D341Med (cell line): ENCODE results near the gene PTPRK.

Experiments
- DNase-seq: peaks from one replicate; pipeline ENCODE4 v3.0.0; 2012; ENCODE audit warnings: low spot score

Gene PTPRK

DNA sequence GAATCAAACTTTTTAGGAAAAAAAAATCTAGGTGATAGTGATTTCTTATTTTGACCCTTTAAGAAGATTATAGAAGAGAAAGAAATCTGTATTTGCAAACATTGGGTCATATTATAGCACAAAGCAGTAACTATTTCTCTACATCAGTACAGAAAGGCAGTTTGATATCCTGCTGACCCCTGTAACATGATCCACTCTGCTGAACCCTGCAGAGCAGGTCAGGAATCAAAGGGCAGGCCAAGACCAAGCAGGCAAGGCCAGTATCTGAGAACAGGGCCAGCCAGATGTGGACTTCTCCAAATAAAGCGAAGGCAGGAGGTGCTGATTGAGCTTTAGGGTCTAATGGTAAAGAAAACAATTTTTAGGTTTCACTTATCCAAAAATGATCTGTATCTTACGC lies 239.4 kb downstream of the PTPRK start:
- no peak for DNase-seq

DNA sequence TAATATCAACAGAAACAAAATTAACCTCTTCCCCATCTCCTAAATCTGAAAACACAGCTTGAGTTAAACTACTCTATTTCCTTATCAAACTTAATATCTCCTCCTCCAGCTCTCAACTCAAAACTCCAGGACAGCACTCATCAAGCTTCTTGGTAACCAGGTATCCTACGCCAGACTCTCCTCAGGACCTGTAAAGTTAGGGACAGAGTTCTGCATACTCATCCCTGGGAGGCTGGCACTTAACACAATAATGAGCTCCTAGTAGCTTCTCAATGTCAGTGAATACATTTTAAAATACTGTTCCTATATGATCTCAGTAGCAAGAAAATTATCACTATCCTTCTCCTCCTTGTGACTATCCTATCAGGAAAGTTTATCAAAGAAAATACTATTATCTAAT lies 240.3 kb downstream of the PTPRK start:
- DNase-seq = no peak

DNA sequence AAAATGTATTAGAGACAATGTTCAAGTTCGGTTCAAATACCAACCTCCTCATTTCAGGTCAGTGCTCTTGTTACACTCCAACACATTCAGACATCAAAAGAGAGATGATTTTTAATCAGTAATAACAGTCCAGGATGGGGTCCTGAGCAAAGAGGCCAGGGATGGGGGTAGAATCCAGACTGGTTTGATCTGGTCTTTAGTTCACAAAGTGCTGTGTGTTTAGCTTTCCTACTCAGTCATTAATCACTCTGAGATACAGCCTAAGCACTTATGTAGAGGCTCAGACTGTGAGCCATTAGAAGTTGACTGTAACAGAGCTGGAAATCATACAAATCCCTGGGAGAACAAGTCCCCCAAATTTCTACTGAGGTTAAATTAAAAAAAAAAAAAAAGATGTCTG lies 241.6 kb downstream of the PTPRK start:
- no peak for DNase-seq

DNA sequence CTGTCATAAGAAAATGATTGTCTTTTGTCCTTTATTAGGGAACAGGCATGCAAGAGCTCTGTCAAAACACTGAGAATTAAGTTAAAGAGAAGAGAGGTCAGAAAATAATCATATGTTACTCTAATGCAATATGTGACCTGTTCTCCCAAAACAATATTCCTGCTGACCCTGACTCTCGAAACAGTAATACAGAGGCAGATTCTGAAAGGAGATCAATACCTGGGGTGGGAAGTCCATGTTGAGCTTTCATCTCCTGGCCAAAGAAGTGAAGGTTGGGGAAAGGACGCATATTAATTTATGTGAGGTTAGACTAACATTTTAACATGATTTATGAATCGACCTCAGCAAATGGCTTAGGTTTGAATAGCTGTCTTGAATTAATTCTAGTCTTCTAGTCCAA lies 243.0 kb downstream of the PTPRK start:
- no peak for DNase-seq

DNA sequence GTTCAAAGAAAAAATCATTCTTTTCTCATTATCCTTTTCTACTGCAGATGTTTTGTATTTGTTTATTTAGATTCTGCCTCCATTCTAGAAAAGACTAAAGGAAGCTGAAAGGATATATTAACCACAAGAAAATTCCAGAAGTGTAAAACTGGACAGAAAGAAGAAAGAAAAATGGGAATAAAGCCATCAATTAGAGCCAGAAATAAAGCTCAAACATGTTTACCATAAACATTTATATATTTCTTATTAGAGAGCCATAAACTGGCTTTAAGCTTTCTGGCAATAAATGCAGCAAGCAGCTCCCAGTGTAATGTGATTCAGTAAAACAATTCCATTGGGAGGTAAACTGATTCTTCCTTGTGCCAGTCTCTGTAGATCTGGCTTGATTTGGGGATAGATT lies 244.1 kb downstream of the PTPRK start:
- DNase-seq = no peak

DNA sequence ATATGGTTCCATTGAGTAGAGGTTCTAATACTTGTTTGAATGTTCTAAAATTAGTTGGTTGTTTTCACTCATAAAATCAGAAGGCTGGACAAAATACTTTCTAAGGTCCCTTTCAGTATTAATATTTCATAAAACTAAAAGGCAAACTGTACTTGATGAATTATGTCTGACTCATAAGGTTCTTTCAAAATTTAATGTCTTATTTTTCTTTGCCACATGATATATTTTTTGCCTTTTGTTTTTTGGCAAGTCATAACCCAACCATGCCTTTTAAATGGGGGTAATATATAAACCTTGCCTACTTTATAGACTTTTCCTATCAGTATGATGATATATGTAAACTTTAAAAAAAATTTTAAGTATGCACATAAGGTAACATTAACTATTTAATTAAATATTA lies 244.7 kb downstream of the PTPRK start:
- DNase-seq = no peak

DNA sequence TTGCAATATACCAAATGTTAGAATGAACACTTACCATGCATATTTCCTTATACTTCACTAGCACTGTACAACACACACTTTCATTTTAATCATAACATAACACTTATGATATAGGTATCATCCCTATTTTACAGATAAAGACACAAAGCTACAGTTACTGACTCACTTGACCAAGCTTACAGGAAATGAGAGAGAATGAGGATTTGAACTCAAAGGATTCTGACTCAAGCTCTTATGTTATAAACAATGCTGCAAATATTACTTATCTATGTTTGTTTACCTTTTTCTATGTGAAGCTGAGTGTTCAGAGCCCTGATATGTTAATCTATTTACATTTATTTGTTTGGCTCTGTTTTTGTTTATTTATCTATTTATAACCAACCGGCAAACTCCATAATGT lies 245.4 kb downstream of the PTPRK start:
- no peak for DNase-seq

DNA sequence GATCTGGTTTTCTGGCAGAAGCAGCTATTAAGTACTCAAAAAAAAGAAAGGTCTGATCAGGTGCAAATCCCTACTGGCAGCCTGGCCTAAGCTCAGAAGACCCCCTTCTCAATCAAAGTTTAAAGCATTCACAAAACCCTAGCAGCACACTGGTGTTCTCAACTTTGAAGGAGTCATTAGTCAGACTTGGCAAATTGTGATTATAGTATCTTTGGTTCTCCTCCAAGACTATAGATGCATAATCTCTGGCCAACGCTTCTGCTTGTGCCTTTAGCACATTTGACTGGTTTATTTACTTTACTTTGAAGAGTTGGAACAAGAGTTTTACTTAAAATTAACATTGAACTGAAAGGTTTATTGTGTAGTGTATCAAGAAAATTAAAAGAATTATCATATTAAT lies 248.9 kb downstream of the PTPRK start:
- DNase-seq = peak; percentile 34

DNA sequence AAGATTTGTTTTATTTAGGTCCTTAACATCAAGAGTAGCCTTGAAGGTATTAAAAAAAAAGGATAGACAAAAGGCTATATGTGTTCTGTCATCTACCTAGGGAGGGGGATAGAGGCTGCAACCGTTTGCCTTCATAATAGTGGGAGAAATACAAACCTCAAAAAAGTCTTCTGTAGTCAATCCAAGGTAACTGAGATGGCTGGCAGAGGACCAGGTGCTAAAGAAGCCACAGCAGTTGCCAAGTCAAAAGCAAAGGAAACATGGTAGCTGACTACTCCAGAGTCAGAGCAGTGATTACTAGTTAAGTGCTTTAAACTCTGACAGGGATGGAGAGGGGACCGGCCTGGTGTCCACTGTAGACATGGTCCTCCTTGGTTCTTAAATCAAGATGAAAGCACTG lies 249.4 kb downstream of the PTPRK start:
- no peak for DNase-seq

DNA sequence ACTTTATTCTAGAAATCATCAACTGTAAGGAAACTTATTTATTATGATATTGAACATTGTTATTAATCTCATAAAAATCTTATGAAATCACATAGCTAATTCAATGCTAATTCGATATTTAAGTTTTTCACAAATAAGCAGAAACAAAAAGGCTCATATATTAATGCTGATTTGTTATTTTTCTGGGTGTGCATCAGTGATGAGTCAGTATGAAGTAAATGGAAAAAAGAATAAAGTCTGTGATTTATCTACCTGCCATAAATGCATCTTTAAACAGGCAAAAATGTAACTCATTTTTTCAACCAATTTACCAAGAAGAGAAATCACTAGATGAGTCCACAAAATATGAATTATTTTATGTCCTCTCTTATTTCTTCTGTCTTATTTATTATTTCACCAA lies 253.5 kb downstream of the PTPRK start:
- DNase-seq = no peak

DNA sequence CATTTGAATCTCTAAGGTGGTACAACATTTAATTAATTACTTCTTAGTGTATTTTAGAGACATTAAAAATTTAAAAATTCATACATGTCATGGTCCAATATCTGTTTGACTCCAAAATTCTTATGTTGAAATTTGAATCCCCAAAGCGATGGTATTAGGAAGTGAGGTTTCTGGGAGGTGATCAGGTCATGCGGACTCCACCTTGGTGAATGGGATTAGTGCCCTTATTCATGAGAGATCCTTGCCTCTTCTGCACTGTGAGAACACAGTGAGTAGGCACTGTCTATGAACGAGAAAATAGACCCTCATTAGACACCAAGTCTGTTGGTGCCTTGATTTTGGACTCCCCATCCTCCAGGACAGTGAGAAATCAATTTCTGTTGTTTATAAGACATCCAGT lies 254.7 kb downstream of the PTPRK start:
- DNase-seq = no peak

DNA sequence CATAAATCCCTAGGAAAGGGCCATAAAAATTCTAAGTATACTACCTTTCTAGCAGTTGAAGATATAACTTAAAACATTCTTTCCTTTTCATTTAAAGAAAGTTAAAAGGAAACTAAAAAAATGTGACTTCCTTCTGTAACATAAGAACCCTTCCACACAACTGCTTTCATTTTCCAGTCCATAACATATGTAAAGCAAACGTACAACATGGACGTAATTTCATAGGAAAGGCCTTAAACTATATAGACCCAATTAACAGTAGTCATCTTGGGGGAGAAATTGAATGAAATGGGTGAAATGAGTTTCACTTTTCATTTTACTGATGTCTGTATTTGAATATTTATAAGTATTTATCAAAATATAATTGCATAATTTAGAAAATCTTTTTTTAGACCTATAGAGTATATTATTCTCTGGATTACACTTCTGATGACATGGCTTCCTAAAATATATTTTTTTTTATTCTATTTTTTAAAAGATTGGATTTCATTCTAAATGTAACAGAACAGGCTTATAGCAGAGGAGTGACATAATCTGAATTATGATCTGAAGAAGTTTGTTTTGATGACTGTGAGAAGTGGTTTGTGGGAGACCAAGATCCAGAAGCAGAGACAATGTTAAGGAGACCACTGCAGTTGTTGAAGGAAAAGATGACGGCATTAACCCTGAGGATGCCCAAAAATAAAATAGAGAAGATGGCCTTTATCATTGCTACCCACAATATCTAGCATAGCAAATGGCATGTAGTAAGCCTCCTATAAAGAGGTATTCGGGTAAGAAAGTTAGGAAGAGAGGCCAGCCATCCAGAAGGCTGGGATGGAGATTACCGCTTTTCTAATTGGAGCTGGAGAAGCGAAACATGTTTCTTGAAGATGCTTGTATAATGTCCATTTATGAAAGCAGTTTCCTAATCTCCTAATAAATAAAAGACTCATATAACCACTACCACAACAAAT lies 260.4 kb downstream of the PTPRK start:
- DNase-seq = no peak

DNA sequence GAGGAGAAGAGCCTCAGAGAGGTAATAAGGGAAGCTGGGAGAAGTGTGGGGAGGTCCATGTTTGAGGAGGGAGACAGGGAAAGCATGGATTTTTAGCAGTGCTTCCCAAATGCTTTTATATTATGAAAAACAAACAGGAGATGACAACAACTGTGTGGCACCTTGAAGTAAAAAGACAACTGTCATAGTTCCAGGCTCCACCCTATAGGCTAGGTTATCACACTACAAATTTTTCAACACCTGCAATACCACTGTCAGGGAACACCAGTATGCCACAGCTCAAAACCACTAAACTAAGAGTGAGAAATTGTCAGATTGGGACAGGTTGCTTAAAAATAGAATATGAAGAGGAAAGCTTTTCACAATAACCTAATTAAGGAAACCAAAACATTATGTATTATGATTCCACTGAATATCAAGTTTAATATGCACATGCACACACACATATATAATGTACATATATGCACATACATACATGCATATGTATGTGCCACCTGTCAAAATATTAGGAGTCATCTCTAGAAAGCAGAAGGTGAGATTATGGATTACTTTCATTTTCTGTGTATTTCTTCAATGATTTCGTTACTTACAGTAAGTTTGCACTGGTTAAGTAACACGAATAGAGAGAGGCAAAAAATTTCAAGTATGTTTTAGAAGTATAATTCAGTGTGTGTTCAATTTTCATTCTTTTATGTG lies 261.2 kb downstream of the PTPRK start:
- no peak for DNase-seq

DNA sequence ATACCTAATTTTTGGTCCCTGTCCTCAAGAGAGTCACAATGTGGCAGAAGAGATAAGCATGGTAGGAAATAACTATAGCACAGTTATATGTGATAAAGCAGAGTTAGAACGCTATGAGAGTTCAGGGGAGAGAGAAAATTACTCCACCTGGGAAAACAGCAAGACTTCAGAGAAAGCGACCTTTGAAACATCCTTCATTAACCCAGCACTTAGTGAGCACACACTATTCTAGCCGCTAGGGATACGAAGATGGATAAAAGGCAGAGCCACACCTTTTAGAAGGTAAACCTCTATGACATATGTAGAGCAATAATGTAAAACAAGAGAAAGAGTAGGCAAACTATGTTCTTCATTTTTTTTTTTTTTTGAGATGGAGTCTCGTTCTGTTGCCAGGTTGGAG lies 264.3 kb downstream of the PTPRK start:
- DNase-seq = no peak

DNA sequence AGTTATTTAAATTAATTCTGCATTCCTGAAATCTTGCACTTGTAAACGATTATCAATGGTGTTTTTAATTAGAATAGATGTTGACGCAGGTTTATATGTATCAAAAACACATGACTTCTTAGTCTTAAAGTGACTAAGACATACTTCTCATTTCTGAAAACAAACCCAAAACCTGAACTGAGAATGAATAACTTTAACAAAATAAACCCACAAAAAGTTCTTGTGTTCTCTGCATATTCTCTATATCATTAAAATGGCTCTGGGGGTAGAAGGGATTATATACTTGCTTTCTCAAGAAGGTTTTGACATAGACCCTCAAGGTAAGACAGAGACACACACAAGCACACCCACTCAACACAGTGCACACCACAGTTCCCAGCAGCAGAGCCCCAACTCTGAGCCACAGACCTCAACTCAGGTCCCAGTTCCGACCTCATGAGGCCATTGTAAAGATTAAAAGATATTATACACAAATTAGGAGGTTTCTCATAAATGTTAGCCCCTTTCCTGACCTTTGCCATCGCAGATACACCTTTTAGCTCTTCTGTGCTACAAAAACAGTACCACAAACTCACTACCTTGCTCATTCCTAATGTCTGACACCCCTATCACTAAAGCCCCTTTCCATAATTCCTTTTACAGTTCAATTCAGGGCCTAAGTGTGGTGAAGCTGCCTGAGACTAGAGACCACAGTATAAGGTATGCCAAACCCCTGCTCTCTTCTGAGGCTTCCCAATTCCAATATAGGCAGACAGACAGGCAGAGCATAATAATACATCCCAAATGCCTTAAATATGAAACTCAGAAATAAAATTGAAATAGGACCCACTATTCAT lies 267.8 kb downstream of the PTPRK start:
- no peak for DNase-seq

DNA sequence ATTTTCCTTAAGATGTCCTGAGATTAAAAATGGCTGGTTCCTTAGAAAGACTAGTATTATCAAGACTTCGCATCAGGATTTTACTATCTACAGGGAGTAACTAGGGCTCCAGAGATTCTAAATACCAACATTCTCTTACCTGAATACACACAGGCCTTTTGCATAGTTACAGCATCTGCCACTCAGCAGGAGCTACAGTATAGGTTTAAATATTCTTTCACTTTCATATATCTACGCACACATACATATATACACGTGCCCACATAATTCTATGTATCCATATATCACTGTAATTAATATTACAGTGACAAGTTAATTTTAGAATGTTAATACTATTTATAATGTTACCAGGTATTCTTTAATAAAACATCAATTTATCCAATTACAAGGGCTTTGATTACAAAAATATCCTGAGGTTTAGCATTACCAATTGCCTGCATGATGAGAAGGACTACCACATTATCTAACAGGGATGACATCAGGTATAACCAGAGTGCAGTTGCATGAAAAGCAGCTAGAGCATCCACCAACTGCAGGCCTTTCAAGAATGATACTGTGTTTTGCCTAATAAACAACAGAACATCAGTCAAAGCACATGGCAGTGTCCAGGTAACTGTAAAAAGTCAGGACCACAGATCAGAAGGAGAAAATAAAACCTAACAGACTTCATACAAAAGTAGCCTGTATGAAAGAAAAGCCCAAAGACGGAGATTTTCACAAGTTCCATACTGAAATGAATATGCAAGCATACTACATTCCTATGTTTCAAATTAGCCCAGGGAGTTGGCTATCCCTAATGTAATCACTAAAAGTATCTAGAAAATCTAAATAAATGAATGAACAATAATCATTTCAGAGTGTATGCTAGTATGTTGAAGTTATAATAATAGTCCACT lies 268.7 kb downstream of the PTPRK start:
- no peak for DNase-seq

DNA sequence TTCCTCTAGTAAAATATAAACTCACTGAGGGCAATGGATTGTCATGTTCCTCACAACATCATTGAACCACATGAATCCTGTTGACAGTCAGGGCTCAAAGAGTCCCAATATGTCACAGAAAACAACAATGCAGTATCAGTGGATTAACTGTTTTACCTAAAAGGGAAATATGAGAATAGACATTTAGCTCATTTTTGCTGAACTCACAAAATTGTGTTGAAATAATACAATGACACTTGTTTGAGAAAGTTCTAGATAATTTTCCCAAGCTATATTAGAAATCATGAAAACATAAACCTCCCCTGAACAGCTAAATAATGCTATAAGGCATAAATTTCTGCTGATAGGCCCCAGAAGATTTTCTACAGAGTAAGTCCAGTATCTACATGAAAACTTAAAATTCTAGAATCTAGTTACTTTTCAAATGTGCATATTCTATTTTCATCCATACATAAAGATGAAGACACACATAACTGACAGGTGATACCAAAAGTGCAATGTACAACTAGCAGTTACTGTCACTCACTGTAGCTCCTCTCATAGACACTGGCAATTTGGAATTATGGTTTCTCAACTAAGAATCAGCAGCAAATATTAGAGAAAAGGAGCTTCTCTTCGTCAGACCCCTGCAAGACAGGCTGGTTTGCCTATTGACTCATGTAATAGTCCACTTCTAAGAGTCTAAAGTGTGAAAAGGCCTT lies 269.9 kb downstream of the PTPRK start:
- no peak for DNase-seq

DNA sequence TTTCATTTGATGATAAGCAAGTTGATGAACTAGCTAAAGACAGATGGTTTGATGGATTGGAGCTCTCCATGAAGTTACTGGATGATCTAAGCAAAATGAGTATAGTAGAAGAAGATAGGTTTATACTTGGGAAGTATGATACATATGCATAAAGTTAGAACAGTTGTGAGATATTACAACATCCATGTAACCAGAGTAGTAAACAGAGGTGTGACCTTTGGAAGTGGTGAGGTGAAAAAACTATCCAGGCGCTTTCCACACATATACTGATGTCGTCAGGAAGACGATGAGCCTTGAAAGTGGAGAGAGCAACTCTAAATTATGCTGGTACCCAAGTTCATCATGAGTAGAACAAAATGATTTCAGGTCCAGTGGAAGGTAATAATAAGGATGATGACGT lies 271.0 kb downstream of the PTPRK start:
- no peak for DNase-seq

DNA sequence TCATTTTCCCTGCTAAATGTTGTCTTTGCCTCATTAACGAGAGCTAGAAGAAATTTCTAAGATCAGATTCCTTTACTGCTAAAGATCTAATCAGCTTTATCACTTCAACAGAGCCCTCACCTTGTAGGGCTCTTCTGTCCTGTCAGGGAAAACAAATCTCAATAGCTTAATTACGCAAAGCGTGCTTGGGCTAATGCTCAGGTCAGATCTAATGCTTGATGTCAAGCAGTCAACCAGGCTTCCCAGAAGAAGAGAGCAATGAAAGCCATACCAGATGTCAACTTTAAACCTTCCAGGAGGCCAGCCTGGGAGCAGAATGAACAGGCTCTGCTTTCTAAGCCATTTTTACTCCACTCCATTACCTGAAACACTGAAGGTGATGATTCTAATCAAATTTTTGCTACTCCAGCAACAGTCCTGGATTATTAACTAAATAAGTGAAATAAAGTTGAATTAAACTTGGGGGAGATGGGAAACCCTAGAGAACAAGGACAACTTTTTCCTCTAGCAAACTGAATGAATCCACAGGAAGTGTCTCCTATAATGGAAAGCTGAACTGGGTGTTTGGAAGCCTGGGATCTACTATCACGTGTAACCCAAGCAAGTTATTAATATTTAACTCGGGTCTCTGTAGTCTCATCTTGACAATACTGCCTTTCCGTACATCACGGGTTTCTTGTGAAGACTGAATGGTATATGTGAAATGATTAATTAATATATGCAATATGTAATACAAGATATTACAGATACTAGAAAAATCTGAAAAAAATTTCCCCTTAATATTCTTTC lies 273.7 kb downstream of the PTPRK start:
- no peak for DNase-seq

DNA sequence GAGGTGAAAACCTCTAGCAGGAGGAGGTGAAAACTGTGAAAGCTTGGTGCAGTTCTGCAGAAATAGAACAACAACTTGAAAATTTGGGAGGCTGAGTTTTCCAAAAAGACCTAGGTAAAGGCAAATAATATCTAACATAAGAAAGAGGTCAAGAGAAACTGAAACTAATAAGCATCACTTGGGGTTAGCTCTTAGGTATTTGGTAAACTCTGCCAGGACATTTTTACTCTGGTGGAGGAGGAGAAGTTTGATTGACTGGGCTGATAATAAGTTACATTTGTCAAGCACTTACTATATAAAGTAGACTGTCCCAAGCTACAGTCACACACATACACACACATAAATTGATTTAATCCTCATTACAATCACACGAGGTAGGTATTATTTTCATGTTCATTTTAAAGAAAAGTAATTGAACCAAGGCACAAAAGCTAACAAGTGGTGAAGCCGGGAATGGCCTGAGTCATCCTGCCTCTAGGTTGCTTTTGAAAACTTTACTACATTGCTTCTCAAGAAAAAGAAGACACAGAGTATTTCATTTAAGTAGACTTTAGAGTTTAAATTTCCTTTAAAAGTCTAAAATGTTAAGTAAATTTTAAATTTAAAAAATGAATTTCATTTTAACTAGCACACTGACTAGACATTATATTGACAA lies 275.5 kb downstream of the PTPRK start:
- DNase-seq = no peak
